Trophoblast cell (in vitro differentiated cells and primary cell): ENCODE data around the gene RPL7A.
A peak's percentile ranks its signal among the peaks of the same experiment; 100 is the strongest.

Source experiments
- DNase-seq, 2 donors: peaks; one replicate each; pipeline ENCODE4 v3.0.0-alpha.2; 2016
- H2AFZ ChIP-seq: 2 replicates; pipeline ENCODE4 v1.6.1; 2013; ENCODE audit warnings: low read length, moderate library complexity, mild to moderate bottlenecking; ENCODE audit not compliant: insufficient read depth, poor library complexity
- H2AK5ac ChIP-seq: 2 replicates; pipeline ENCODE4 v1.6.1; 2013; ENCODE audit warnings: mild to moderate bottlenecking, low read length
- H2BK120ac ChIP-seq: 2 replicates; pipeline ENCODE4 v1.6.1; 2013; ENCODE audit warnings: low read length, mild to moderate bottlenecking, moderate library complexity; ENCODE audit not compliant: insufficient read depth, poor library complexity
- H2BK12ac ChIP-seq: 2 replicates; pipeline ENCODE4 v1.6.1; 2013; ENCODE audit warnings: mild to moderate bottlenecking, low read length, moderate library complexity
- H2BK5ac ChIP-seq: 2 replicates; pipeline ENCODE4 v1.6.1; 2013; ENCODE audit warnings: low read length, low read depth, moderate library complexity, mild to moderate bottlenecking; ENCODE audit not compliant: poor library complexity
- H3K14ac ChIP-seq: 2 replicates; pipeline ENCODE4 v1.6.1; 2013; ENCODE audit warnings: mild to moderate bottlenecking, low read length
- H3K18ac ChIP-seq: 2 replicates; pipeline ENCODE4 v1.6.1; 2013; ENCODE audit warnings: mild to moderate bottlenecking, low read length
- H3K23ac ChIP-seq: 2 replicates; pipeline ENCODE4 v1.6.1; 2013; ENCODE audit warnings: low read length
- H3K27ac ChIP-seq: 2 replicates; pipeline ENCODE4 v1.5.1; 2013; ENCODE audit warnings: low read depth, mild to moderate bottlenecking, inconsistent platforms, low read length, moderate library complexity
- H3K27me3 ChIP-seq: 2 replicates; pipeline ENCODE4 v1.6.1; 2013; ENCODE audit warnings: inconsistent platforms, mild to moderate bottlenecking, low read length, moderate library complexity; ENCODE audit not compliant: insufficient read depth
- H3K36me3 ChIP-seq, 2 experiments: 1 replicate in 1 of 2; 2 replicates in 1 of 2; pipeline ENCODE4 v1.6.1; 2013; ENCODE audit warnings: low read length in 2 of 2, mild to moderate bottlenecking in 2 of 2, moderate library complexity in 1 of 2; ENCODE audit not compliant: insufficient read depth in 2 of 2, control insufficient read depth in 1 of 2
- H3K4ac ChIP-seq: 2 replicates; pipeline ENCODE4 v1.6.1; 2013; ENCODE audit warnings: low read depth, mild to moderate bottlenecking, low read length, moderate library complexity
- H3K4me1 ChIP-seq, 2 experiments: 1 replicate in 1 of 2; 2 replicates in 1 of 2; pipeline ENCODE4 v1.6.1; 2013; ENCODE audit warnings: low read length in 2 of 2, mild to moderate bottlenecking in 2 of 2, moderate library complexity in 1 of 2; ENCODE audit not compliant: insufficient read depth in 2 of 2, control insufficient read depth in 1 of 2
- H3K4me2 ChIP-seq: 2 replicates; pipeline ENCODE4 v1.6.1; 2013; ENCODE audit warnings: inconsistent platforms, mild to moderate bottlenecking, low read length, moderate library complexity
- H3K4me3 ChIP-seq: 2 replicates; pipeline ENCODE4 v1.5.1; 2013; ENCODE audit warnings: mild to moderate bottlenecking, low read depth, low read length, inconsistent platforms
- H3K79me1 ChIP-seq: one replicate; pipeline ENCODE4 v1.6.1; 2013; ENCODE audit warnings: low read length
- H3K79me2 ChIP-seq: 2 replicates; pipeline ENCODE4 v1.6.1; 2013; ENCODE audit warnings: low read length, mild to moderate bottlenecking; ENCODE audit not compliant: control insufficient read depth, insufficient read depth, poor library complexity
- H3K9ac ChIP-seq: 2 replicates; pipeline ENCODE4 v1.6.1; 2013; ENCODE audit warnings: mild to moderate bottlenecking, low read length
- H3K9me3 ChIP-seq: 2 replicates; pipeline ENCODE4 v1.6.1; 2013; ENCODE audit warnings: low read depth, mild to moderate bottlenecking, control low read depth, inconsistent platforms, low read length; ENCODE audit not compliant: insufficient read depth
- H4K12ac ChIP-seq: 2 replicates; pipeline ENCODE4 v1.6.1; 2013; ENCODE audit warnings: low read depth, mild to moderate bottlenecking, low read length, moderate library complexity
- H4K8ac ChIP-seq: 2 replicates; pipeline ENCODE4 v1.6.1; 2013; ENCODE audit warnings: low read depth, mild to moderate bottlenecking, low read length, moderate library complexity
- H4K91ac ChIP-seq: one replicate; pipeline ENCODE4 v1.6.1; 2013; ENCODE audit warnings: low read depth, mild to moderate bottlenecking, low read length, moderate library complexity
- WGBS: extraction: QIAGEN DNeasy Blood & Tissue Kit; methylation state at CpG from one replicate; pipeline ENCODE4 v1.1.7; 2013; ENCODE audit warnings: missing lambda C conversion rate; ENCODE audit not compliant: insufficient read length, insufficient coverage; ENCODE audit errors: extremely low coverage; 5-methylcytosine and 5-hydroxymethylcytosine counted together

The RPL7A gene

GRCh38 chr9:133370685-133371084 lies 22.7 kb downstream of the RPL7A start:
- Histone ChIP-seq H4K12ac (no peak overlapping the region), H3K23ac (no peak overlapping the region), H3K36me3 (peaks cover 64 to 73% of the 10 kb centered on the region in 2 experiments), H2BK120ac (no peak overlapping the region), H3K9ac (no peak overlapping the region), H3K79me1 (peaks cover 10% of the 10 kb centered on the region), H2AK5ac (no peak overlapping the region), H2BK12ac (no peak overlapping the region), H3K9me3 (no peaks in the 10 kb centered on the region), H4K8ac (no peak overlapping the region), H3K4me3 (no peak overlapping the region), H3K79me2 (peaks cover 35% of the 10 kb centered on the region), H3K27ac (no peak overlapping the region), H2AFZ (no peak overlapping the region), H3K27me3 (no peaks in the 10 kb centered on the region), H3K14ac (no peak overlapping the region), H3K4me2 (no peak overlapping the region), H2BK5ac (no peak overlapping the region), H3K4ac (peak overlapping the region; percentile 80), H3K18ac (no peak overlapping the region), H3K4me1 (peaks cover 0 to 2% of the 10 kb centered on the region in 2 experiments), H4K91ac (no peak overlapping the region)
- WGBS, result no CpG with 5 or more reads among the region's 9 CpGs
- no peak for DNase-seq

GRCh38 chr9:133371261-133371711 lies 23.3 kb downstream of the RPL7A start:
- Histone ChIP-seq H3K9ac (no peak overlapping the region), H2BK120ac (no peak overlapping the region), H3K27ac (no peak overlapping the region), H2AK5ac (no peak overlapping the region), H3K4me1 (peaks cover under 1 to 2% of the 10 kb centered on the region in 2 experiments), H3K27me3 (no peaks in the 10 kb centered on the region), H3K4me3 (no peak overlapping the region), H3K14ac (no peak overlapping the region), H3K9me3 (no peaks in the 10 kb centered on the region), H3K18ac (no peak overlapping the region), H2AFZ (no peak overlapping the region), H3K23ac (no peak overlapping the region), H2BK5ac (no peak overlapping the region), H4K12ac (no peak overlapping the region), H3K79me1 (peaks cover 13% of the 10 kb centered on the region), H3K79me2 (peaks cover 38% of the 10 kb centered on the region), H2BK12ac (no peak overlapping the region), H4K8ac (no peak overlapping the region), H4K91ac (no peak overlapping the region), H3K4ac (peak overlapping the region; percentile 80), H3K36me3 (peaks cover 63 to 67% of the 10 kb centered on the region in 2 experiments), H3K4me2 (no peak overlapping the region)
- peak in 1 of 2 donors; percentile 2 for DNase-seq
- no CpG with 5 or more reads among the region's 12 CpGs for WGBS

GRCh38 chr9:133372144-133372543 lies 24.1 kb downstream of the RPL7A start:
- no peak overlapping the region for H2BK5ac ChIP-seq
- H2AK5ac ChIP-seq, result no peak overlapping the region
- no peak overlapping the region for H3K18ac ChIP-seq
- no peak for DNase-seq
- no peak overlapping the region for H3K4me2 ChIP-seq
- H3K27me3 ChIP-seq, result no peaks in the 10 kb centered on the region
- peaks cover 54 to 59% of the 10 kb centered on the region in 2 experiments for H3K36me3 ChIP-seq
- H2BK12ac ChIP-seq, result no peak overlapping the region
- no peak overlapping the region for H3K14ac ChIP-seq
- H4K91ac ChIP-seq, result no peak overlapping the region
- H3K9ac ChIP-seq, result no peak overlapping the region
- H4K8ac ChIP-seq, result no peak overlapping the region
- no CpG with 5 or more reads among the region's 7 CpGs for WGBS
- no peak overlapping the region for H2BK120ac ChIP-seq
- H3K23ac ChIP-seq, result no peak overlapping the region
- no peaks in the 10 kb centered on the region for H3K9me3 ChIP-seq
- no peak overlapping the region for H2AFZ ChIP-seq
- peak overlapping the region; percentile 60 for H3K4ac ChIP-seq
- H3K4me1 ChIP-seq, result peaks cover 4 to 5% of the 10 kb centered on the region in 2 experiments
- H4K12ac ChIP-seq, result no peak overlapping the region
- H3K79me2 ChIP-seq, result peaks cover 39% of the 10 kb centered on the region
- no peak overlapping the region for H3K4me3 ChIP-seq
- H3K27ac ChIP-seq, result no peak overlapping the region
- H3K79me1 ChIP-seq, result peaks cover 17% of the 10 kb centered on the region

GRCh38 chr9:133374612-133375115 lies 26.6 kb downstream of the RPL7A start:
- Histone ChIP-seq H2BK5ac (no peak overlapping the region), H3K23ac (no peak overlapping the region), H3K4me1 (peaks cover 4 to 5% of the 10 kb centered on the region in 2 experiments), H3K27me3 (no peaks in the 10 kb centered on the region), H3K79me1 (peaks cover 17% of the 10 kb centered on the region), H3K9me3 (peaks cover 3% of the 10 kb centered on the region), H4K91ac (no peak overlapping the region), H3K4me2 (peak overlapping the region; percentile 74), H3K27ac (no peak overlapping the region), H3K18ac (no peak overlapping the region), H2AK5ac (no peak overlapping the region), H3K36me3 (peaks cover 32 to 35% of the 10 kb centered on the region in 2 experiments), H3K4ac (peak overlapping the region; percentile 100), H3K4me3 (peak overlapping the region; percentile 97), H2AFZ (no peak overlapping the region), H3K14ac (no peak overlapping the region), H4K12ac (no peak overlapping the region), H2BK12ac (no peak overlapping the region), H2BK120ac (no peak overlapping the region), H3K9ac (peak overlapping the region; percentile 99), H4K8ac (no peak overlapping the region), H3K79me2 (peaks cover 31% of the 10 kb centered on the region)
- WGBS, result no CpG with 5 or more reads among the region's 12 CpGs
- DNase-seq, result peak in 1 of 2 donors; percentile 60
